Measurements from ENCODE around the gene PDPK1. TPM values are rescaled to one million over a fixed set of nuclear protein-coding genes. Genes with fewer than 3 reads are reported as not detected.
"Not testable (repeated sequence)": the region's sequence is repeated elsewhere in the genome, so short reads cannot be mapped to it uniquely, and the experiment has no call there.

PDPK1 gene
- total and polyA plus RNA-seq, 2 donors (not counting 1 experiment from before 2014, with no cell fraction given), result 25.9 to 30.7 TPM

DNA sequence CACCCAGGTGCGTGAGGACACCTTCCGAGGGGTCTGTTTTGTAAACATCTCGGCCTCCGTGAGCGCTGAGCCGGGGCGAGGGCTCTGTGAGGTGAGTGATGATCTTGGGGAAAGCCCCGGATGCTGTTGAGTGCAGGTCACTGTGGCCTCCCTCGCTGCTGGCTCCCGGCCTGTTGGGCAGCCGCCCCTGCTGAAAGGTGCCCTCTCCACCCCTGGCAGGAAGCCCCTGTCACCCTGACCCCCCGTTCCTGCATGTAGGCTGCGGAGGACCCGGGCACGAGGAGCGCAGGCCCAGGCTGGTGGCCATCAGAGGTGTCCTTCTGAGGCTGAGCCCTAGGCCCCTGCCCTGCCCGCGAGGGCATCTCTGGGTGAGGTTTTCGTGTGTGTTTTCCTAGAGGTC is 75.4 kb downstream of the PDPK1 start:
- not testable (repeated sequence) for H3K9ac ChIP-seq (ENCODE audit: insufficient read depth, low read length); H4K20me1 ChIP-seq (ENCODE audit: control insufficient read depth, extremely low read depth, insufficient read depth, low read length); DNase-seq (ENCODE audit: low read depth in 2 of 2); H3K4me1 ChIP-seq (ENCODE audit: control insufficient read depth, extremely low read depth, insufficient read depth, low read length); H3K27me3 ChIP-seq (ENCODE audit: control insufficient read depth, insufficient read depth, low read length); H3K9me3 ChIP-seq (ENCODE audit: control insufficient read depth, insufficient read depth, low read depth, low read length); H3K4me2 ChIP-seq (ENCODE audit: extremely low read depth, insufficient read depth, low read length); H3K4me3 ChIP-seq (replicated peaks in 1 of 4; ENCODE audit: control extremely low read depth in 1 of 4, insufficient read depth in 1 of 4, low read depth in 3 of 4, low read length in 4 of 4); H3K27ac ChIP-seq (ENCODE audit: insufficient read depth, low read length); H2AFZ ChIP-seq (ENCODE audit: low read length)
- H3K79me2 ChIP-seq (ENCODE audit: control insufficient read depth, insufficient read depth, low read length), result peaks cover 11% of the 10 kb centered on the region
- peaks cover 13% of the 10 kb centered on the region for H3K36me3 ChIP-seq (ENCODE audit: control insufficient read depth, insufficient read depth, low read length)

GRCh38 chr16:2614761-2615191 is 77.0 kb downstream of the PDPK1 start:
- Histone ChIP-seq H3K27me3 (ENCODE audit: control insufficient read depth, insufficient read depth, low read length) (no peaks in the 10 kb centered on the region), H3K4me3 (replicated peaks in 1 of 4; ENCODE audit: control extremely low read depth in 1 of 4, insufficient read depth in 1 of 4, low read depth in 3 of 4, low read length in 4 of 4) (no peak overlapping the region), H4K20me1 (ENCODE audit: control insufficient read depth, extremely low read depth, insufficient read depth, low read length) (no peaks in the 10 kb centered on the region), H3K4me1 (ENCODE audit: control insufficient read depth, extremely low read depth, insufficient read depth, low read length) (no peaks in the 10 kb centered on the region), H3K4me2 (ENCODE audit: extremely low read depth, insufficient read depth, low read length) (no peak overlapping the region), H2AFZ (ENCODE audit: low read length) (no peak overlapping the region), H3K27ac (ENCODE audit: insufficient read depth, low read length) (no peak overlapping the region), H3K9ac (ENCODE audit: insufficient read depth, low read length) (no peak overlapping the region), H3K9me3 (ENCODE audit: control insufficient read depth, insufficient read depth, low read depth, low read length) (no peaks in the 10 kb centered on the region), H3K79me2 (ENCODE audit: control insufficient read depth, insufficient read depth, low read length) (peaks cover 9% of the 10 kb centered on the region), H3K36me3 (ENCODE audit: control insufficient read depth, insufficient read depth, low read length) (peaks cover 13% of the 10 kb centered on the region)
- TF ChIP-seq CTCF (conservative IDR thresholded peaks at IDR 0.05 in 1 of 2, IDR thresholded peaks at IDR 0.05 in 1 of 2; ENCODE audit: low read depth in 1 of 2, low read length in 2 of 2) (no peak), EZH2 (IDR thresholded peaks at IDR 0.05; ENCODE audit: low read length, missing control alignments) (no peak)
- no peak for DNase-seq (ENCODE audit: low read depth in 2 of 2)

DNA sequence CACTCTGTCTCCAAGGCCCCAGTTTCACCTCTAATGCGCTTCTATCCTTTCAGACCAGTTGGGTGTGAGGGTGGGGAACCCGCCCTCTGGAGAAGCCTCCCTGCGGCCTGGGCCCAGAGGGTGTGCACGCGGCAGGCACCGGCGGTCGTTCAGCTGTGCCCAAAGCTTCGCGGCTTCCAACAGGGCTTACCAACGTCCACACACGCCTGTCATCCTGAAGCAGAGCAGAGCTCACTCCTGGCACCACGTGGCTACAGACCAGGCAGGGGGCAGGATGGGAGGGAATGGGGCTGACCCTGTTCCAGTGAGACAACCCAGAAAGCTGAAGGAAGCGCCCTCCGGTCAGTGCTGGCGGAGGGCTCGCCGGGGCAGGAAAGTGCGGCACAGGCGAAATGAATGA is 81.1 kb downstream of the PDPK1 start:
- H3K9me3 ChIP-seq (ENCODE audit: control insufficient read depth, insufficient read depth, low read depth, low read length); H3K4me2 ChIP-seq (ENCODE audit: extremely low read depth, insufficient read depth, low read length); DNase-seq (ENCODE audit: low read depth in 2 of 2); H3K27ac ChIP-seq (ENCODE audit: insufficient read depth, low read length); H2AFZ ChIP-seq (ENCODE audit: low read length); H4K20me1 ChIP-seq (ENCODE audit: control insufficient read depth, extremely low read depth, insufficient read depth, low read length); H3K27me3 ChIP-seq (ENCODE audit: control insufficient read depth, insufficient read depth, low read length); H3K9ac ChIP-seq (ENCODE audit: insufficient read depth, low read length); H3K79me2 ChIP-seq (ENCODE audit: control insufficient read depth, insufficient read depth, low read length); H3K4me1 ChIP-seq (ENCODE audit: control insufficient read depth, extremely low read depth, insufficient read depth, low read length); H3K36me3 ChIP-seq (ENCODE audit: control insufficient read depth, insufficient read depth, low read length); H3K4me3 ChIP-seq (replicated peaks in 1 of 4; ENCODE audit: control extremely low read depth in 1 of 4, insufficient read depth in 1 of 4, low read depth in 3 of 4, low read length in 4 of 4): not testable (repeated sequence)

GRCh38 chr16:2619628-2620027 is 81.8 kb downstream of the PDPK1 start:
- not testable (repeated sequence) for H3K4me3 ChIP-seq (replicated peaks in 1 of 4; ENCODE audit: control extremely low read depth in 1 of 4, insufficient read depth in 1 of 4, low read depth in 3 of 4, low read length in 4 of 4); H4K20me1 ChIP-seq (ENCODE audit: control insufficient read depth, extremely low read depth, insufficient read depth, low read length); H3K79me2 ChIP-seq (ENCODE audit: control insufficient read depth, insufficient read depth, low read length); H3K4me2 ChIP-seq (ENCODE audit: extremely low read depth, insufficient read depth, low read length); H3K27me3 ChIP-seq (ENCODE audit: control insufficient read depth, insufficient read depth, low read length); H3K9ac ChIP-seq (ENCODE audit: insufficient read depth, low read length); H2AFZ ChIP-seq (ENCODE audit: low read length); H3K9me3 ChIP-seq (ENCODE audit: control insufficient read depth, insufficient read depth, low read depth, low read length); H3K36me3 ChIP-seq (ENCODE audit: control insufficient read depth, insufficient read depth, low read length); DNase-seq (ENCODE audit: low read depth in 2 of 2); H3K4me1 ChIP-seq (ENCODE audit: control insufficient read depth, extremely low read depth, insufficient read depth, low read length); H3K27ac ChIP-seq (ENCODE audit: insufficient read depth, low read length)

DNA sequence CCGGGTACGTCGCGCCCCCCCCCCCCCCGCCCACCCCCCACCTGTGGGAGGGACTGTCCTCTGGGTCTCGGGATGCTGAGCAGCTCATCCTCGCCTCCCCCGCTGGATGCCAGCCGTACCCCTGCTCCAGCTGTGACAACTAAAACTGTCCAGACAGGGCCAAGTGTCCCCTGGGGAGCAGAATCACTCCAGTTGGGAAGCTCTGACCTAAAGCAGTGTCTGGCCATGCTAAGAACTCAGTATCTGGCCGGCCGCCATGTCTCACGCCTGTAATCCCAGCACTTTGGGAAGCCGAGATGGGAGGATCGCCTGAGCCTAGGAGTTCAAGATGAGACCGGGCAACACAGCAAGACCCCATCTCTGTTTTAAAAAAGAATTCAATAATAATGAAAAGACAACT is 83.0 kb downstream of the PDPK1 start:
- H3K36me3 ChIP-seq (ENCODE audit: control insufficient read depth, insufficient read depth, low read length); H3K27ac ChIP-seq (ENCODE audit: insufficient read depth, low read length); DNase-seq (ENCODE audit: low read depth in 2 of 2); H2AFZ ChIP-seq (ENCODE audit: low read length); H3K4me2 ChIP-seq (ENCODE audit: extremely low read depth, insufficient read depth, low read length); H3K9me3 ChIP-seq (ENCODE audit: control insufficient read depth, insufficient read depth, low read depth, low read length); H3K4me3 ChIP-seq (replicated peaks in 1 of 4; ENCODE audit: control extremely low read depth in 1 of 4, insufficient read depth in 1 of 4, low read depth in 3 of 4, low read length in 4 of 4); H3K4me1 ChIP-seq (ENCODE audit: control insufficient read depth, extremely low read depth, insufficient read depth, low read length); H3K9ac ChIP-seq (ENCODE audit: insufficient read depth, low read length); H3K79me2 ChIP-seq (ENCODE audit: control insufficient read depth, insufficient read depth, low read length); H3K27me3 ChIP-seq (ENCODE audit: control insufficient read depth, insufficient read depth, low read length); H4K20me1 ChIP-seq (ENCODE audit: control insufficient read depth, extremely low read depth, insufficient read depth, low read length): not testable (repeated sequence)

GRCh38 chr16:2621395-2621794 is 83.6 kb downstream of the PDPK1 start:
- not testable (repeated sequence) for H3K4me3 ChIP-seq (replicated peaks in 1 of 4; ENCODE audit: control extremely low read depth in 1 of 4, insufficient read depth in 1 of 4, low read depth in 3 of 4, low read length in 4 of 4); H4K20me1 ChIP-seq (ENCODE audit: control insufficient read depth, extremely low read depth, insufficient read depth, low read length); DNase-seq (ENCODE audit: low read depth in 2 of 2); H3K27ac ChIP-seq (ENCODE audit: insufficient read depth, low read length); H3K4me2 ChIP-seq (ENCODE audit: extremely low read depth, insufficient read depth, low read length); H3K9me3 ChIP-seq (ENCODE audit: control insufficient read depth, insufficient read depth, low read depth, low read length); H3K79me2 ChIP-seq (ENCODE audit: control insufficient read depth, insufficient read depth, low read length); H3K4me1 ChIP-seq (ENCODE audit: control insufficient read depth, extremely low read depth, insufficient read depth, low read length); H3K27me3 ChIP-seq (ENCODE audit: control insufficient read depth, insufficient read depth, low read length); H3K9ac ChIP-seq (ENCODE audit: insufficient read depth, low read length); H3K36me3 ChIP-seq (ENCODE audit: control insufficient read depth, insufficient read depth, low read length); H2AFZ ChIP-seq (ENCODE audit: low read length)
